Gastroesophageal sphincter (tissue), 4 donors: ENCODE data around the gene CTNND2. TPM values are rescaled to one million over a fixed set of nuclear protein-coding genes. Genes with fewer than 3 reads are reported as not detected.

Experiments used
- ATAC-seq: fragments of 150-250 bp; one replicate; pipeline ENCODE4 v1.9.1; 2016; ENCODE audit warnings: mild to moderate bottlenecking, moderate library complexity
- H3K27ac ChIP-seq, 4 donors: fragments of 200-600 bp; sonication (generic) in 3 of 4; 1 replicate in 3 of 4; 2 replicates in 1 of 4; pipeline ENCODE4 v1.5.1; 2016 to 2019
- H3K27me3 ChIP-seq: fragments of 200-600 bp; sonication (generic); one replicate; pipeline ENCODE4 v1.5.1; 2019
- H3K36me3 ChIP-seq, 2 donors: fragments of 200-600 bp; sonication (generic); one replicate each; pipeline ENCODE4 v1.5.1; 2019; ENCODE audit warnings: control low read depth in 1 of 2
- H3K4me1 ChIP-seq, 3 donors: fragments of 200-600 bp; sonication (generic); 1 replicate in 2 of 3; 2 replicates in 1 of 3; pipeline ENCODE4 v1.5.1; 2016 to 2019; ENCODE audit warnings: control low read depth in 2 of 3
- H3K4me3 ChIP-seq, 2 donors: fragments of 200-600 bp; sonication (generic); one replicate each; pipeline ENCODE4 v1.5.1; 2019; ENCODE audit warnings: mild to moderate bottlenecking in 1 of 2, moderate library complexity in 1 of 2
- H3K9me3 ChIP-seq, 3 donors: fragments of 200-600 bp; sonication (generic); one replicate each; pipeline ENCODE4 v1.5.1; 2017 to 2019; ENCODE audit warnings: control low read depth in 2 of 3
- CTCF ChIP-seq, 4 experiments: fragments of 200-600 bp in 2 of 4; fragments of 450-650 bp in 2 of 4; sonication (generic) in 1 of 4; IDR thresholded peaks; one replicate each; pipeline ENCODE4 v1.5.1; 2017 to 2019; ENCODE audit warnings: antibody characterized with exemption in 4 of 4, mild to moderate bottlenecking in 2 of 4, moderate library complexity in 2 of 4
- EP300 ChIP-seq: sonication (generic); formaldehyde crosslinking; IDR thresholded peaks from one replicate; pipeline ENCODE4 v1.6.1; 2017; ENCODE audit warnings: antibody characterized with exemption, mild to moderate bottlenecking
- POLR2A ChIP-seq, 2 donors: fragments of 450-650 bp; IDR thresholded peaks; one replicate each; pipeline ENCODE4 v1.6.1; 2017; ENCODE audit warnings: antibody characterized with exemption in 2 of 2, mild to moderate bottlenecking in 2 of 2, moderate library complexity in 1 of 2
- POLR2AphosphoS5 ChIP-seq: sonication (generic); formaldehyde crosslinking; IDR thresholded peaks from one replicate; pipeline ENCODE4 v1.6.1; 2017; ENCODE audit warnings: antibody characterized with exemption
- WGBS, 2 donors: methylation state at CpG; one replicate each; pipeline ENCODE4 v1.1.5; 2018; ENCODE audit warnings: low coverage in 1 of 2; 5-methylcytosine and 5-hydroxymethylcytosine counted together
- total RNA-seq, 4 donors: library from RNA; depleted of rRNA; stranded (reverse); fragments of >200 nt; gene quantifications; one replicate each; pipeline ENCODE4 v1.1.0, GENCODE V29; 2016

Gene CTNND2
- total RNA-seq, 4 donors from 2014 or later: 0.40 to 3.1 (median 1.9) TPM

- Histone ChIP-seq H3K27me3 (peaks cover 7% of the 10 kb centered on the region), H3K9me3 (no peaks in the 10 kb centered on the region), H3K4me1 (no peaks in the 10 kb centered on the region), H3K27ac (no peak overlapping the region), H3K4me3 (no peak overlapping the region), H3K36me3 (no peaks in the 10 kb centered on the region)
- no peak for TF ChIP-seq CTCF (IDR thresholded peaks at IDR 0.05)
- no peak for TF ChIP-seq POLR2A (IDR thresholded peaks at IDR 0.05)
- no peak for TF ChIP-seq POLR2AphosphoS5
- WGBS, 2 donors: 45 to 69% methylated on average over 6 to 9 of the region's 9 CpGs
- no peak for ATAC-seq
These were observed 396.9 kb downstream of the CTNND2 start for GRCh38 chr5:11507156-11507910.

- no peak overlapping the region for H3K27ac ChIP-seq
- H3K27me3 ChIP-seq: peaks cover 7% of the 10 kb centered on the region
- no peak for ATAC-seq
- TF ChIP-seq POLR2AphosphoS5 (no peak), EP300 (no peak), POLR2A (IDR thresholded peaks at IDR 0.05) (no peak), CTCF (IDR thresholded peaks at IDR 0.05) (no peak)
- H3K4me3 ChIP-seq: no peak overlapping the region
- H3K36me3 ChIP-seq: no peaks in the 10 kb centered on the region
- peaks cover 0 to 6% (median 0%) of the 10 kb centered on the region in 3 donors for H3K9me3 ChIP-seq
- WGBS, 2 donors: 42 to 100% methylated on average over 1 to 2 of the region's 3 CpGs
- no peaks in the 10 kb centered on the region for H3K4me1 ChIP-seq
These were observed 399.4 kb downstream of the CTNND2 start for GRCh38 chr5:11504886-11505193.

GRCh38 chr5:11504065-11504885 is 400.0 kb downstream of the CTNND2 start:
- H3K4me1 ChIP-seq: no peaks in the 10 kb centered on the region
- peaks cover 0 to 6% (median 0%) of the 10 kb centered on the region in 3 donors for H3K9me3 ChIP-seq
- H3K27me3 ChIP-seq: peaks cover 7% of the 10 kb centered on the region
- H3K27ac ChIP-seq: no peak overlapping the region
- H3K36me3 ChIP-seq: no peaks in the 10 kb centered on the region
- 84 to 91% methylated on average over 8 to 11 of the region's 12 CpGs for WGBS, 2 donors
- ATAC-seq: no peak
- H3K4me3 ChIP-seq: no peak overlapping the region
- no peak for TF ChIP-seq POLR2A (IDR thresholded peaks at IDR 0.05)
- no peak for TF ChIP-seq EP300
- no peak for TF ChIP-seq CTCF (IDR thresholded peaks at IDR 0.05)
- no peak for TF ChIP-seq POLR2AphosphoS5

GRCh38 chr5:11502783-11503182 is 401.5 kb downstream of the CTNND2 start:
- TF ChIP-seq POLR2A (IDR thresholded peaks at IDR 0.05): no peak
- TF ChIP-seq EP300: no peak
- no peak for TF ChIP-seq POLR2AphosphoS5
- TF ChIP-seq CTCF (IDR thresholded peaks at IDR 0.05): no peak
- WGBS, 2 donors: 96% methylated on average over 2 of the region's 2 CpGs
- no peak overlapping the region for H3K4me3 ChIP-seq
- H3K27me3 ChIP-seq: peaks cover 7% of the 10 kb centered on the region
- H3K36me3 ChIP-seq: no peaks in the 10 kb centered on the region
- H3K4me1 ChIP-seq: no peaks in the 10 kb centered on the region
- H3K9me3 ChIP-seq: peaks cover 0 to 6% (median 0%) of the 10 kb centered on the region in 3 donors
- no peak for ATAC-seq
- H3K27ac ChIP-seq: no peak overlapping the region
